NB4 (cell line): ENCODE data around the gene ZCCHC2.

Source experiments
- CTCF ChIP-seq: IDR thresholded peaks from one replicate; pipeline ENCODE4 v1.5.1; 2012; ENCODE audit warnings: low read depth, low read length
- MAX ChIP-seq: IDR thresholded peaks from 2 replicates; pipeline ENCODE4 v1.6.1; 2011; ENCODE audit warnings: low read depth, low read length
- POLR2A ChIP-seq: IDR thresholded peaks from 2 replicates; pipeline ENCODE4 v1.6.1; 2011; ENCODE audit warnings: mild to moderate bottlenecking; ENCODE audit not compliant: insufficient read length; ENCODE audit errors: extremely low read depth

- no peak for TF ChIP-seq CTCF
- TF ChIP-seq POLR2A = no peak
- TF ChIP-seq MAX = no peak
Measured at GRCh38 chr18:62506495-62507143, 16.2 kb upstream of the ZCCHC2 start.
